WTC11 (cell line): Measurements from ENCODE around the gene MORN1. TPM values are rescaled to one million over a fixed set of nuclear protein-coding genes. Genes with fewer than 3 reads are reported as not detected.

Experiments used
- ATAC-seq: fragments of 200-7000 bp; cut with Tn5 transposase; 2 replicates; pipeline ENCODE4 v1.10.0; 2021; ENCODE audit warnings: mild to moderate bottlenecking, moderate library complexity
- CTCF ChIA-PET: fragments of 300-600 bp; sonication (Branson Sonifier 250); formaldehyde crosslinking; loops from one replicate; lab custom pipeline; 2021; ENCODE audit warnings: antibody characterized with exemption; lab: Charles Lee
- POLR2A ChIA-PET: fragments of 350-600 bp; sonication (Branson Sonifier 250); formaldehyde crosslinking; loops from one replicate; lab custom pipeline; 2021; ENCODE audit warnings: antibody characterized with exemption; lab: Charles Lee
- DNase-seq: peaks from one replicate; pipeline ENCODE4 v3.0.0; 2021; ENCODE audit warnings: low spot score
- H3K27ac Mint-ChIP-seq: 2 replicates; pipeline ENCODE4 v1.8.0; 2021; ENCODE audit warnings: mixed read lengths
- H3K27me3 Mint-ChIP-seq: 2 replicates; pipeline ENCODE4 v1.8.0; 2021; ENCODE audit warnings: low read depth, mild to moderate bottlenecking, moderate library complexity, mixed read lengths
- H3K36me3 Mint-ChIP-seq: 2 replicates; pipeline ENCODE4 v1.8.0; 2021; ENCODE audit warnings: mixed read lengths
- H3K4me1 Mint-ChIP-seq: 2 replicates; pipeline ENCODE4 v1.8.0; 2022; ENCODE audit warnings: mixed read lengths
- H3K4me3 Mint-ChIP-seq: 2 replicates; pipeline ENCODE4 v1.8.0; 2021; ENCODE audit warnings: mild to moderate bottlenecking, moderate library complexity, mixed read lengths
- H3K9me3 Mint-ChIP-seq: 2 replicates; pipeline ENCODE4 v1.8.0; 2021; ENCODE audit warnings: mixed read lengths
- CBFB ChIP-seq: sonication (generic); formaldehyde crosslinking; IDR thresholded peaks from 2 replicates; pipeline ENCODE4 v1.8.1; 2022; ENCODE audit warnings: mild to moderate bottlenecking, low read depth, missing genetic modification reagents
- CREB1 ChIP-seq: sonication (generic); formaldehyde crosslinking; IDR thresholded peaks from 2 replicates; pipeline ENCODE4 v1.8.0; 2023; ENCODE audit warnings: mild to moderate bottlenecking, missing genetic modification reagents
- CREM ChIP-seq: sonication (generic); formaldehyde crosslinking; IDR thresholded peaks from 2 replicates; pipeline ENCODE4 v1.8.1; 2022; ENCODE audit warnings: mild to moderate bottlenecking, missing genetic modification reagents, moderate library complexity
- ESRRA ChIP-seq: sonication (generic); formaldehyde crosslinking; IDR thresholded peaks from 2 replicates; pipeline ENCODE4 v1.8.1; 2022; ENCODE audit warnings: mild to moderate bottlenecking, missing genetic modification reagents, borderline replicate concordance
- FOXK1 ChIP-seq: sonication (generic); formaldehyde crosslinking; IDR thresholded peaks from 2 replicates; pipeline ENCODE4 v1.8.0; 2022; ENCODE audit warnings: mild to moderate bottlenecking, moderate library complexity, missing genetic modification reagents
- FOXP4 ChIP-seq: sonication (generic); formaldehyde crosslinking; IDR thresholded peaks from 2 replicates; pipeline ENCODE4 v1.8.0; 2022; ENCODE audit warnings: mild to moderate bottlenecking, missing genetic modification reagents
- GTF2I ChIP-seq: fragments of 250-450 bp; sonication (Bioruptor Pico); conservative IDR thresholded peaks from 2 replicates; pipeline ENCODE4 v1.4.0; 2021; ENCODE audit warnings: mild to moderate bottlenecking
- IRF2 ChIP-seq: sonication (generic); formaldehyde crosslinking; IDR thresholded peaks from 2 replicates; pipeline ENCODE4 v1.8.0; 2022; ENCODE audit warnings: low read depth, missing genetic modification reagents, borderline replicate concordance
- MAX ChIP-seq: sonication (generic); formaldehyde crosslinking; IDR thresholded peaks from 2 replicates; pipeline ENCODE4 v1.8.0; 2022; ENCODE audit warnings: mild to moderate bottlenecking, missing genetic modification reagents
- NR1H2 ChIP-seq: sonication (generic); formaldehyde crosslinking; IDR thresholded peaks from 2 replicates; pipeline ENCODE4 v1.9.0; 2021; ENCODE audit warnings: mild to moderate bottlenecking, moderate library complexity, missing genetic modification reagents
- NR3C1 ChIP-seq: sonication (generic); formaldehyde crosslinking; conservative IDR thresholded peaks from 2 replicates; pipeline ENCODE4 v1.8.1; 2023; ENCODE audit warnings: low read depth, mild to moderate bottlenecking, missing genetic modification reagents
- ZNF121 ChIP-seq: sonication (generic); formaldehyde crosslinking; IDR thresholded peaks from 2 replicates; pipeline ENCODE4 v1.8.0; 2023; ENCODE audit warnings: missing genetic modification reagents
- ZNF281 ChIP-seq: sonication (generic); formaldehyde crosslinking; IDR thresholded peaks from 2 replicates; pipeline ENCODE4 v1.8.0; 2023; ENCODE audit warnings: mild to moderate bottlenecking, missing genetic modification reagents
- ZNF416 ChIP-seq: fragments of 250-450 bp; sonication (Bioruptor Pico); IDR thresholded peaks from 2 replicates; pipeline ENCODE4 v1.9.0; 2021; ENCODE audit warnings: mild to moderate bottlenecking, inconsistent platforms
- ZNF423 ChIP-seq: fragments of 250-450 bp; sonication (Bioruptor Pico); IDR thresholded peaks from 2 replicates; pipeline ENCODE4 v2.1.2; 2022; ENCODE audit warnings: mild to moderate bottlenecking, moderate library complexity
- ZNF671 ChIP-seq: fragments of 250-450 bp; sonication (Bioruptor Pico); IDR thresholded peaks from 2 replicates; pipeline ENCODE4 v1.8.0; 2021; ENCODE audit warnings: mild to moderate bottlenecking
- total RNA-seq: library from RNA; stranded (reverse); gene quantifications from 3 replicates; pipeline ENCODE4 v1.2.3, GENCODE V29; 2021
- TF ChIP-seq, protein P1 (sequence below): sonication (generic); formaldehyde crosslinking; IDR thresholded peaks from 2 replicates; pipeline ENCODE4 v1.8.0; 2023; ENCODE audit warnings: missing genetic modification reagents
- TF ChIP-seq, protein P2 (sequence below): sonication (generic); formaldehyde crosslinking; IDR thresholded peaks from 2 replicates; pipeline ENCODE4 v1.8.1; 2022; ENCODE audit warnings: mild to moderate bottlenecking, moderate library complexity, missing genetic modification reagents
- TF ChIP-seq, protein P3 (sequence below): sonication (generic); formaldehyde crosslinking; IDR thresholded peaks from 2 replicates; pipeline ENCODE4 v1.8.0; 2022; ENCODE audit warnings: mild to moderate bottlenecking, missing genetic modification reagents

The MORN1 gene
- total RNA-seq, 1 experiment from 2014 or later = 14.5 TPM

DNA sequence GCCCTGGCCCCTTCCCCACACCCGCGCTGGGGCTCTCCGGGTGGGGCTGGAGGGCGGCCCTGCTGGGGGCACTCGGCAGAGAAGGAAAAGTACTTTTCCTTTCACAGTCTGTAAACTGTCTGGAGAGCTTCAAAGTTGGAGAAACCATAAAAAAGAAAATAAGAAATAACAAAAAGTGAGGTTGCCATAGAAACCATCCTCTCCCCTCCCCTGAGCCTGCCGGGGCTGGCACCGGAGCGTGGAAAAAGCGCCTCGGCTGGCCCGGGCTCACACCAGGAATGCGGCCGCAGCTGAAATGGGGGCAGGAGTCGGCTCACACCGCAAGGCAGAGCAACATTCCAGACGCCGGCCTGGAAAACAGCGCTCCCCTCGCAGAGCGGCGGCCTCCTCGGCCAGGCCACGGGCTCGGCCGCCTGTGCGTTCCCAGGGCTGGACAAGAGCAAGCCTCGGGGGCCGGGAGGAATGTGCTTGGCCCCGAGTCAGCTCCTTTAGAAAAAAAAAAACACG lies 69.2 kb downstream of the MORN1 start (continued):
- TF ChIP-seq, protein P1, sequence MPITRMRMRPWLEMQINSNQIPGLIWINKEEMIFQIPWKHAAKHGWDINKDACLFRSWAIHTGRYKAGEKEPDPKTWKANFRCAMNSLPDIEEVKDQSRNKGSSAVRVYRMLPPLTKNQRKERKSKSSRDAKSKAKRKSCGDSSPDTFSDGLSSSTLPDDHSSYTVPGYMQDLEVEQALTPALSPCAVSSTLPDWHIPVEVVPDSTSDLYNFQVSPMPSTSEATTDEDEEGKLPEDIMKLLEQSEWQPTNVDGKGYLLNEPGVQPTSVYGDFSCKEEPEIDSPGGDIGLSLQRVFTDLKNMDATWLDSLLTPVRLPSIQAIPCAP (CRISPR knock-in tag) = no peak
- TF ChIP-seq CREB1 (CRISPR knock-in tag) = no peak
- no peak for TF ChIP-seq GTF2I (CRISPR knock-in tag)
- TF ChIP-seq, protein P2, sequence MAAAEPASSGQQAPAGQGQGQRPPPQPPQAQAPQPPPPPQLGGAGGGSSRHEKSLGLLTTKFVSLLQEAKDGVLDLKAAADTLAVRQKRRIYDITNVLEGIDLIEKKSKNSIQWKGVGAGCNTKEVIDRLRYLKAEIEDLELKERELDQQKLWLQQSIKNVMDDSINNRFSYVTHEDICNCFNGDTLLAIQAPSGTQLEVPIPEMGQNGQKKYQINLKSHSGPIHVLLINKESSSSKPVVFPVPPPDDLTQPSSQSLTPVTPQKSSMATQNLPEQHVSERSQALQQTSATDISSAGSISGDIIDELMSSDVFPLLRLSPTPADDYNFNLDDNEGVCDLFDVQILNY = no peak
- no peak for TF ChIP-seq IRF2
- TF ChIP-seq, protein P3, sequence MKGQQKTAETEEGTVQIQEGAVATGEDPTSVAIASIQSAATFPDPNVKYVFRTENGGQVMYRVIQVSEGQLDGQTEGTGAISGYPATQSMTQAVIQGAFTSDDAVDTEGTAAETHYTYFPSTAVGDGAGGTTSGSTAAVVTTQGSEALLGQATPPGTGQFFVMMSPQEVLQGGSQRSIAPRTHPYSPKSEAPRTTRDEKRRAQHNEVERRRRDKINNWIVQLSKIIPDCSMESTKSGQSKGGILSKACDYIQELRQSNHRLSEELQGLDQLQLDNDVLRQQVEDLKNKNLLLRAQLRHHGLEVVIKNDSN (CRISPR knock-in tag) = no peak
- no peak for TF ChIP-seq ESRRA (CRISPR knock-in tag)

DNA sequence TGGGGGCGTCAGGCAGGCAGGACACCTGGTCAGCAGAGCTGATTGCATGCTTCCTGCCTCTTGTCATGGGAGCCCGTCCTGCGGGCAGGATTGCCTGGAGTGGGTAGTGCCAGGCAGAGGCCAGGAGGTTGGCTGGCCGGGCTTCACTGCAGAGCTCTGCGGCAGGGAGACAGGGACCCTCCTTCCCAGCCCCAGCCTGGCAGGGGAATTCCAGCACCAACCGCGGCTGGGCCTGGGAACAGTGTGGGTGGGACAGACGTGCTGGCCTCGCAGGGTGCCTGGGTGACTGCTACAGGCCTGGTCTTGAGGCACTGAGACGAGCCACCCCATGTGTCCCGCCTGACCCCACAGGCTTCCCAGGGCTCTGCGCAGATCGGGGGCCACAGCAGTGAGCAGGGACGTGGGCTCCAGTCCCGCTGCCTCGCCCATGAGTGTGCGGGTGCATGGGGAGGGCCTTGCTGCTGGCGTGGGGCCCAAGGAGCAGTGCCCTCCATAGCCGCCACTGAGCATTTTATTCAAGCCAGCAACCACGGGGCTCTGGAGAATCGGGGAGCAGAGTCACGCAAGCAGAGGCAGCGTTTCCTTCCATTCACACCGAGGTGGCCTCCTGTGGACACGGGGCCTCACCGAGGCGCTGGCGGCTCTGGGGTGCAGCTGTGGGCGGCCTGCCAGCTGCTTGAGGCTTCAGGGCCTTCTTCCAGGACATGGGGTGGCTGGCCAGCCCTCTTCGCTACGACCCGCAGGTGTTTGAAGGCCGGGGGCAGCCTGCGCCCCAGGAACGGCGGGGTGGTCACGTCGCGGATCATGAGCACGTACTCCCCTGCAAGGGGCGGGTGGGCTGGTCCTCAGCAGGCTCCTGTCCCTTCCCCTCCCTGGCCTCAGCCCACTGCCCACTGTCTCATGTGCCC lies 70.3 kb downstream of the MORN1 start:
- H3K36me3 Mint-ChIP-seq = no peaks in the 10 kb centered on the region
- TF ChIP-seq ZNF416 (CRISPR knock-in tag) = no peak
- TF ChIP-seq NR3C1 (CRISPR knock-in tag) = no peak
- no peak for TF ChIP-seq ZNF281 (CRISPR knock-in tag)
- TF ChIP-seq NR1H2 (CRISPR knock-in tag) = no peak
- TF ChIP-seq ZNF423 (CRISPR knock-in tag) = no peak
- TF ChIP-seq MAX (CRISPR knock-in tag) = no peak
- no peak for TF ChIP-seq CREM (CRISPR knock-in tag)
- TF ChIP-seq ZNF121 (CRISPR knock-in tag) = no peak
- no peak for TF ChIP-seq ZNF671
- TF ChIP-seq CBFB (CRISPR knock-in tag) = no peak
- TF ChIP-seq FOXP4 (CRISPR knock-in tag) = no peak
- TF ChIP-seq FOXK1 (CRISPR knock-in tag) = no peak
- TF ChIP-seq, protein P1 (CRISPR knock-in tag) = no peak
- ATAC-seq = no peak
- ChIA-PET CTCF (interaction anchor here (0.7 to 1.6 kb wide), 4 partner anchors 10 to 171 kb away, joined by 3 to 7 read pairs (median 4); no protein-coding TSS in a partner anchor), POLR2A (interaction anchor here (1.3 kb wide), 1 partner anchor 10 kb away, joined by 3 read pairs; no protein-coding TSS in a partner anchor)
- H3K4me3 Mint-ChIP-seq = no peak overlapping the region
- H3K4me1 Mint-ChIP-seq = peaks cover 3% of the 10 kb centered on the region
- no peak overlapping the region for H3K27ac Mint-ChIP-seq
- DNase-seq = no peak
- H3K9me3 Mint-ChIP-seq = no peaks in the 10 kb centered on the region
- H3K27me3 Mint-ChIP-seq = peaks cover 3% of the 10 kb centered on the region; the same call in 1 of the 2 replicates
